ENCODE data around the gene CCDC88C. TPM values are rescaled to one million over a fixed set of nuclear protein-coding genes. Genes with fewer than 3 reads are reported as not detected.

The CCDC88C gene
- total and polyA plus RNA-seq, 2 experiments from 2014 or later = 23.6 to 60.7 TPM

- no peaks in the 10 kb centered on the region for H3F3A ChIP-seq (replicated peaks; ENCODE audit: low read depth)
- Mint-ChIP-seq H3K27me3 (ENCODE audit: insufficient read depth, low read depth, poor library complexity) (peaks cover 14% of the 10 kb centered on the region), H3K4me1 (no peaks in the 10 kb centered on the region; the same call in 2 of the 3 replicates), H3K36me3 (ENCODE audit: low read depth) (peaks cover 18% of the 10 kb centered on the region), H3K27ac (no peak overlapping the region), H3K9me3 (no peaks in the 10 kb centered on the region), H3K4me3 (no peak overlapping the region)
- H3K4me3 ChIP-seq = no peak overlapping the region
- H3K9me2 ChIP-seq (ENCODE audit: insufficient read depth) = no peaks in the 10 kb centered on the region
- H3K4me2 ChIP-seq = no peak overlapping the region
- H3K79me2 ChIP-seq (replicated peaks; ENCODE audit: insufficient read depth) = no peaks in the 10 kb centered on the region
- TF ChIP-seq JUNB (IDR thresholded peaks at IDR 0.05; ENCODE audit: unreplicated experiment) (no peak), POLR2AphosphoS5 (IDR thresholded peaks at IDR 0.05; ENCODE audit: low read depth) (no peak), STAT1 (IDR thresholded peaks at IDR 0.05; ENCODE audit: unreplicated experiment) (no peak), CTCF (conservative IDR thresholded peaks at IDR 0.05; ENCODE audit: low read depth in 2 of 2) (no peak), NANOG (IDR thresholded peaks at IDR 0.05; ENCODE audit: borderline replicate concordance) (no peak), ETS1 (IDR thresholded peaks at IDR 0.05) (no peak), ZNF114 (CRISPR knock-in tag; IDR thresholded peaks at IDR 0.05) (no peak), CREB1 (CRISPR knock-in tag; IDR thresholded peaks at IDR 0.05; ENCODE audit: low read depth) (no peak), ZNF462 (CRISPR knock-in tag; IDR thresholded peaks at IDR 0.05) (no peak), EZH2 (IDR thresholded peaks at IDR 0.05; ENCODE audit: low read depth, unreplicated experiment) (no peak), REST (IDR thresholded peaks at IDR 0.05; ENCODE audit: unreplicated experiment) (no peak)
- H3K4me1 ChIP-seq (ENCODE audit: insufficient read depth) = no peaks in the 10 kb centered on the region
- no peaks in the 10 kb centered on the region for H3K27me3 ChIP-seq (ENCODE audit: insufficient read depth)
- no peaks in the 10 kb centered on the region; the same call in 1 of the 2 replicates for H4K20me1 ChIP-seq (replicated peaks; ENCODE audit: insufficient read depth)
- no peaks in the 10 kb centered on the region for H3K36me3 ChIP-seq (ENCODE audit: insufficient read depth)
- DNase-seq (ENCODE audit: low spot score) = no peak
- no peak for ATAC-seq
- H2AFZ ChIP-seq = no peak overlapping the region
- no peak overlapping the region for H3K27ac ChIP-seq (ENCODE audit: low read depth)
These were observed 79.2 kb downstream of the CCDC88C start for GRCh38 chr14:91338379-91338778.
